Trophoblast cell (in vitro differentiated cells and primary cell): ENCODE measurements around the gene PDE10A.
"Not testable (repeated sequence)": the region's sequence is repeated elsewhere in the genome, so short reads cannot be mapped to it uniquely, and the experiment has no call there.

Experiments used
- DNase-seq, 2 donors: peaks; one replicate each; pipeline ENCODE4 v3.0.0-alpha.2; 2016
- H2AFZ ChIP-seq: 2 replicates; pipeline ENCODE4 v1.6.1; 2013; ENCODE audit warnings: low read length, moderate library complexity, mild to moderate bottlenecking; ENCODE audit not compliant: insufficient read depth, poor library complexity
- H2AK5ac ChIP-seq: 2 replicates; pipeline ENCODE4 v1.6.1; 2013; ENCODE audit warnings: mild to moderate bottlenecking, low read length
- H2BK120ac ChIP-seq: 2 replicates; pipeline ENCODE4 v1.6.1; 2013; ENCODE audit warnings: low read length, mild to moderate bottlenecking, moderate library complexity; ENCODE audit not compliant: insufficient read depth, poor library complexity
- H2BK12ac ChIP-seq: 2 replicates; pipeline ENCODE4 v1.6.1; 2013; ENCODE audit warnings: mild to moderate bottlenecking, low read length, moderate library complexity
- H2BK5ac ChIP-seq: 2 replicates; pipeline ENCODE4 v1.6.1; 2013; ENCODE audit warnings: low read length, low read depth, moderate library complexity, mild to moderate bottlenecking; ENCODE audit not compliant: poor library complexity
- H3K14ac ChIP-seq: 2 replicates; pipeline ENCODE4 v1.6.1; 2013; ENCODE audit warnings: mild to moderate bottlenecking, low read length
- H3K18ac ChIP-seq: 2 replicates; pipeline ENCODE4 v1.6.1; 2013; ENCODE audit warnings: mild to moderate bottlenecking, low read length
- H3K23ac ChIP-seq: 2 replicates; pipeline ENCODE4 v1.6.1; 2013; ENCODE audit warnings: low read length
- H3K27ac ChIP-seq: 2 replicates; pipeline ENCODE4 v1.5.1; 2013; ENCODE audit warnings: low read depth, mild to moderate bottlenecking, inconsistent platforms, low read length, moderate library complexity
- H3K27me3 ChIP-seq: 2 replicates; pipeline ENCODE4 v1.6.1; 2013; ENCODE audit warnings: inconsistent platforms, mild to moderate bottlenecking, low read length, moderate library complexity; ENCODE audit not compliant: insufficient read depth
- H3K36me3 ChIP-seq, 2 experiments: 1 replicate in 1 of 2; 2 replicates in 1 of 2; pipeline ENCODE4 v1.6.1; 2013; ENCODE audit warnings: low read length in 2 of 2, mild to moderate bottlenecking in 2 of 2, moderate library complexity in 1 of 2; ENCODE audit not compliant: insufficient read depth in 2 of 2, control insufficient read depth in 1 of 2
- H3K4ac ChIP-seq: 2 replicates; pipeline ENCODE4 v1.6.1; 2013; ENCODE audit warnings: low read depth, mild to moderate bottlenecking, low read length, moderate library complexity
- H3K4me1 ChIP-seq, 2 experiments: 1 replicate in 1 of 2; 2 replicates in 1 of 2; pipeline ENCODE4 v1.6.1; 2013; ENCODE audit warnings: low read length in 2 of 2, mild to moderate bottlenecking in 2 of 2, moderate library complexity in 1 of 2; ENCODE audit not compliant: insufficient read depth in 2 of 2, control insufficient read depth in 1 of 2
- H3K4me2 ChIP-seq: 2 replicates; pipeline ENCODE4 v1.6.1; 2013; ENCODE audit warnings: inconsistent platforms, mild to moderate bottlenecking, low read length, moderate library complexity
- H3K4me3 ChIP-seq: 2 replicates; pipeline ENCODE4 v1.5.1; 2013; ENCODE audit warnings: mild to moderate bottlenecking, low read depth, low read length, inconsistent platforms
- H3K79me1 ChIP-seq: one replicate; pipeline ENCODE4 v1.6.1; 2013; ENCODE audit warnings: low read length
- H3K79me2 ChIP-seq: 2 replicates; pipeline ENCODE4 v1.6.1; 2013; ENCODE audit warnings: low read length, mild to moderate bottlenecking; ENCODE audit not compliant: control insufficient read depth, insufficient read depth, poor library complexity
- H3K9ac ChIP-seq: 2 replicates; pipeline ENCODE4 v1.6.1; 2013; ENCODE audit warnings: mild to moderate bottlenecking, low read length
- H3K9me3 ChIP-seq: 2 replicates; pipeline ENCODE4 v1.6.1; 2013; ENCODE audit warnings: low read depth, mild to moderate bottlenecking, control low read depth, inconsistent platforms, low read length; ENCODE audit not compliant: insufficient read depth
- H4K12ac ChIP-seq: 2 replicates; pipeline ENCODE4 v1.6.1; 2013; ENCODE audit warnings: low read depth, mild to moderate bottlenecking, low read length, moderate library complexity
- H4K8ac ChIP-seq: 2 replicates; pipeline ENCODE4 v1.6.1; 2013; ENCODE audit warnings: low read depth, mild to moderate bottlenecking, low read length, moderate library complexity
- H4K91ac ChIP-seq: one replicate; pipeline ENCODE4 v1.6.1; 2013; ENCODE audit warnings: low read depth, mild to moderate bottlenecking, low read length, moderate library complexity
- WGBS: extraction: QIAGEN DNeasy Blood & Tissue Kit; methylation state at CpG from one replicate; pipeline ENCODE4 v1.1.7; 2013; ENCODE audit warnings: missing lambda C conversion rate; ENCODE audit not compliant: insufficient read length, insufficient coverage; ENCODE audit errors: extremely low coverage; 5-methylcytosine and 5-hydroxymethylcytosine counted together

PDE10A gene

GRCh38 chr6:165468340-165469235 lies 194.5 kb downstream of the PDE10A start:
- Histone ChIP-seq H3K9ac (no peak overlapping the region), H3K14ac (no peak overlapping the region), H3K79me1 (no peaks in the 10 kb centered on the region), H3K27me3 (no peaks in the 10 kb centered on the region), H2BK5ac (no peak overlapping the region), H3K79me2 (no peaks in the 10 kb centered on the region), H4K12ac (no peak overlapping the region), H2BK12ac (no peak overlapping the region), H2AFZ (no peak overlapping the region), H2AK5ac (no peak overlapping the region), H3K36me3 (no peaks in the 10 kb centered on the region), H3K4ac (no peak overlapping the region), H3K18ac (no peak overlapping the region), H3K4me3 (no peak overlapping the region), H3K9me3 (peaks cover under 1% of the 10 kb centered on the region), H3K4me2 (no peak overlapping the region), H2BK120ac (no peak overlapping the region), H4K8ac (no peak overlapping the region), H4K91ac (no peak overlapping the region), H3K27ac (no peak overlapping the region), H3K4me1 (no peaks in the 10 kb centered on the region), H3K23ac (no peak overlapping the region)
- no CpG with 5 or more reads among the region's 9 CpGs for WGBS
- DNase-seq = peak in 1 of 2 donors; percentile 57

- H3K23ac ChIP-seq, H3K79me1 ChIP-seq, H4K91ac ChIP-seq, H3K9ac ChIP-seq, H4K12ac ChIP-seq, H2AFZ ChIP-seq, H3K27ac ChIP-seq, H3K9me3 ChIP-seq, H3K4ac ChIP-seq, H3K36me3 ChIP-seq, H3K27me3 ChIP-seq, H2BK120ac ChIP-seq, H3K18ac ChIP-seq, H3K4me1 ChIP-seq, H3K79me2 ChIP-seq, H3K4me3 ChIP-seq, H3K4me2 ChIP-seq, H2BK12ac ChIP-seq, H2BK5ac ChIP-seq, H2AK5ac ChIP-seq, H4K8ac ChIP-seq, H3K14ac ChIP-seq, DNase-seq: not testable (repeated sequence)
- no CpG with 5 or more reads among the region's 6 CpGs for WGBS
These were observed 199.5 kb downstream of the PDE10A start for GRCh38 chr6:165463499-165463898.

- WGBS = no CpG with 5 or more reads among the region's 12 CpGs
These were observed 203.3 kb downstream of the PDE10A start for GRCh38 chr6:165459605-165460301.

GRCh38 chr6:165458134-165458533 lies 204.9 kb downstream of the PDE10A start:
- no peak overlapping the region for H3K4me3 ChIP-seq
- H2BK12ac ChIP-seq = no peak overlapping the region
- H3K27me3 ChIP-seq = no peaks in the 10 kb centered on the region
- H3K27ac ChIP-seq = no peak overlapping the region
- H3K4me2 ChIP-seq = no peak overlapping the region
- H4K12ac ChIP-seq = no peak overlapping the region
- no peak overlapping the region for H2BK120ac ChIP-seq
- DNase-seq = no peak
- no peaks in the 10 kb centered on the region for H3K9me3 ChIP-seq
- no peaks in the 10 kb centered on the region for H3K79me1 ChIP-seq
- no peak overlapping the region for H3K14ac ChIP-seq
- no peak overlapping the region for H4K8ac ChIP-seq
- no peaks in the 10 kb centered on the region for H3K79me2 ChIP-seq
- no peak overlapping the region for H3K4ac ChIP-seq
- peaks cover 0 to 2% of the 10 kb centered on the region in 2 experiments for H3K4me1 ChIP-seq
- H2AFZ ChIP-seq = no peak overlapping the region
- no peak overlapping the region for H3K23ac ChIP-seq
- H3K9ac ChIP-seq = no peak overlapping the region
- no peak overlapping the region for H2AK5ac ChIP-seq
- whole genome bisulfite sequencing = no CpG with 5 or more reads among the region's 6 CpGs
- H2BK5ac ChIP-seq = no peak overlapping the region
- H4K91ac ChIP-seq = no peak overlapping the region
- H3K18ac ChIP-seq = no peak overlapping the region
- no peaks in the 10 kb centered on the region for H3K36me3 ChIP-seq

More at GRCh38 chr6:165459605-165460301, 203.3 kb downstream of the PDE10A start:
- not testable (repeated sequence) for H2BK5ac ChIP-seq, H3K9me3 ChIP-seq, H3K27ac ChIP-seq, H3K79me1 ChIP-seq, H3K4me2 ChIP-seq, H2BK120ac ChIP-seq, H3K79me2 ChIP-seq, H3K18ac ChIP-seq, H4K91ac ChIP-seq, H3K36me3 ChIP-seq, H4K8ac ChIP-seq, DNase-seq, H2AFZ ChIP-seq, H3K9ac ChIP-seq, H3K23ac ChIP-seq, H3K4me3 ChIP-seq, H2BK12ac ChIP-seq, H3K14ac ChIP-seq, H4K12ac ChIP-seq, H3K4me1 ChIP-seq, H2AK5ac ChIP-seq, H3K4ac ChIP-seq, H3K27me3 ChIP-seq
